Skeletal muscle tissue (tissue), 4 donors: ENCODE data around the gene CLDN7. TPM values are rescaled to one million over a fixed set of nuclear protein-coding genes. Genes with fewer than 3 reads are reported as not detected.

Experiments
- H3K27ac ChIP-seq: one replicate; pipeline ENCODE4 v1.7.0; 2013; ENCODE audit warnings: mild to moderate bottlenecking, low read depth, low read length, inconsistent platforms
- H3K27me3 ChIP-seq, 3 donors: one replicate each; pipeline ENCODE4 v1.7.0; 2013; ENCODE audit warnings: low read length in 3 of 3; ENCODE audit not compliant: control insufficient read depth in 3 of 3, insufficient read depth in 3 of 3
- H3K36me3 ChIP-seq, 3 donors: one replicate each; pipeline ENCODE4 v1.7.0; 2013; ENCODE audit warnings: low read length in 3 of 3; ENCODE audit not compliant: control insufficient read depth in 3 of 3, insufficient read depth in 3 of 3
- H3K4me1 ChIP-seq, 3 donors: one replicate each; pipeline ENCODE4 v1.7.0; 2013; ENCODE audit warnings: low read length in 3 of 3, mild to moderate bottlenecking in 3 of 3; ENCODE audit not compliant: control insufficient read depth in 3 of 3, insufficient read depth in 3 of 3
- H3K4me3 ChIP-seq, 3 donors: one replicate each; pipeline ENCODE4 v1.7.0; 2013; ENCODE audit warnings: low read length in 3 of 3
- H3K9ac ChIP-seq, 3 donors: one replicate each; pipeline ENCODE4 v1.7.0; 2013; ENCODE audit warnings: low read length in 3 of 3, mild to moderate bottlenecking in 3 of 3, moderate library complexity in 2 of 3, low read depth in 1 of 3
- H3K9me3 ChIP-seq, 3 donors: one replicate each; pipeline ENCODE4 v1.7.0; 2013; ENCODE audit warnings: low read length in 3 of 3; ENCODE audit not compliant: control insufficient read depth in 3 of 3
- total RNA-seq: library from RNA; depleted of rRNA; stranded (reverse); fragments of >200 nt; gene quantifications from one replicate; pipeline ENCODE4 v1.2.3, GENCODE V29; 2014
- donor health status: Osteomylitis.

The CLDN7 gene
- total RNA-seq, 1 donor from 2014 or later: not detected

- peak overlapping the region in 1 of 3 donors; percentile 96 for H3K9ac ChIP-seq
- no peaks in the 10 kb centered on the region for H3K27me3 ChIP-seq
- H3K9me3 ChIP-seq: no peaks in the 10 kb centered on the region
- H3K4me3 ChIP-seq: peak overlapping the region in 1 of 3 donors; percentile 29
- peaks cover 62 to 67% (median 64%) of the 10 kb centered on the region in 3 donors for H3K4me1 ChIP-seq
- peak overlapping the region; percentile 16 for H3K27ac ChIP-seq
- peaks cover 57 to 67% (median 64%) of the 10 kb centered on the region in 3 donors for H3K36me3 ChIP-seq
Measured at GRCh38 chr17:7222093-7222971, 39.9 kb downstream of the CLDN7 start.

GRCh38 chr17:7221278-7222092 is 40.8 kb downstream of the CLDN7 start:
- H3K27ac ChIP-seq: peak overlapping the region; percentile 95
- no peaks in the 10 kb centered on the region for H3K27me3 ChIP-seq
- peaks cover 67 to 69% (median 68%) of the 10 kb centered on the region in 3 donors for H3K4me1 ChIP-seq
- H3K4me3 ChIP-seq: peak overlapping the region; percentile 78 to 92 (median 86)
- peak overlapping the region; percentile 29 to 96 (median 92) for H3K9ac ChIP-seq
- H3K36me3 ChIP-seq: peaks cover 49 to 58% (median 55%) of the 10 kb centered on the region in 3 donors
- H3K9me3 ChIP-seq: no peaks in the 10 kb centered on the region

GRCh38 chr17:7220593-7221277 is 41.5 kb downstream of the CLDN7 start:
- Histone ChIP-seq H3K9me3 (no peaks in the 10 kb centered on the region), H3K4me1 (peaks cover 73 to 76% (median 75%) of the 10 kb centered on the region in 3 donors), H3K36me3 (peaks cover 45 to 52% (median 48%) of the 10 kb centered on the region in 3 donors), H3K4me3 (peak overlapping the region; percentile 78 to 92 (median 86)), H3K27me3 (no peaks in the 10 kb centered on the region), H3K27ac (peak overlapping the region; percentile 95), H3K9ac (peak overlapping the region; percentile 89 to 96 (median 92))

- H3K9ac ChIP-seq: peak within 1 kb of the TSS; percentile 89 to 96 (median 92)
- peaks cover 79 to 81% (median 80%) of the 10 kb centered on the region in 3 donors for H3K4me1 ChIP-seq
- peak within 1 kb of the TSS; percentile 95 for H3K27ac ChIP-seq
- no peaks in the 10 kb centered on the region for H3K9me3 ChIP-seq
- H3K36me3 ChIP-seq: peaks cover 38 to 46% (median 41%) of the 10 kb centered on the region in 3 donors
- H3K27me3 ChIP-seq: no peaks in the 10 kb centered on the region
- peak within 1 kb of the TSS; percentile 78 to 92 (median 86) for H3K4me3 ChIP-seq
Measured at GRCh38 chr17:7219812-7220592, 42.3 kb downstream of the CLDN7 start, which contains the start of the genes ACADVL and DLG4. Gene ACADVL (plus strand): TSS chr17:7219938. CDS start chr17:7219985, 47 bp downstream. Gene DLG4 (minus strand): TSS chr17:7219836.

- Histone ChIP-seq H3K4me3 (peak overlapping the region; percentile 78 to 92 (median 86)), H3K27me3 (no peaks in the 10 kb centered on the region), H3K9me3 (no peaks in the 10 kb centered on the region), H3K27ac (peak overlapping the region; percentile 95), H3K36me3 (peaks cover 33 to 41% (median 37%) of the 10 kb centered on the region in 3 donors), H3K4me1 (peaks cover 81 to 85% (median 81%) of the 10 kb centered on the region in 3 donors), H3K9ac (peak overlapping the region; percentile 89 to 96 (median 92))
Measured at GRCh38 chr17:7219229-7219811, 43.0 kb downstream of the CLDN7 start.

- Histone ChIP-seq H3K27me3 (peaks cover 0 to 3% (median 0%) of the 10 kb centered on the region in 3 donors), H3K4me1 (peaks cover 81 to 84% (median 81%) of the 10 kb centered on the region in 3 donors), H3K27ac (peak overlapping the region; percentile 95), H3K4me3 (peak overlapping the region in 2 of 3 donors; percentile 78 to 92), H3K9me3 (no peaks in the 10 kb centered on the region), H3K9ac (peak overlapping the region; percentile 89 to 96 (median 92)), H3K36me3 (peaks cover 27 to 35% (median 31%) of the 10 kb centered on the region in 3 donors)
Measured at GRCh38 chr17:7218758-7219157, 43.5 kb downstream of the CLDN7 start.

GRCh38 chr17:7218166-7218565 is 44.1 kb downstream of the CLDN7 start:
- Histone ChIP-seq H3K27me3 (peaks cover 0 to 6% (median 0%) of the 10 kb centered on the region in 3 donors), H3K4me3 (peak overlapping the region; percentile 55 to 73 (median 66)), H3K4me1 (peaks cover 78 to 79% (median 78%) of the 10 kb centered on the region in 3 donors), H3K9ac (peak overlapping the region; percentile 60 to 78 (median 72)), H3K9me3 (no peaks in the 10 kb centered on the region), H3K27ac (peak overlapping the region; percentile 28), H3K36me3 (peaks cover 21 to 29% (median 25%) of the 10 kb centered on the region in 3 donors)

GRCh38 chr17:7217113-7217987 is 44.9 kb downstream of the CLDN7 start:
- H3K27ac ChIP-seq: peak overlapping the region; percentile 28
- peak overlapping the region; percentile 60 to 78 (median 72) for H3K9ac ChIP-seq
- H3K4me3 ChIP-seq: peak overlapping the region; percentile 55 to 73 (median 66)
- H3K4me1 ChIP-seq: peaks cover 70 to 71% (median 70%) of the 10 kb centered on the region in 3 donors
- H3K9me3 ChIP-seq: no peaks in the 10 kb centered on the region
- peaks cover 14 to 21% (median 17%) of the 10 kb centered on the region in 3 donors for H3K36me3 ChIP-seq
- H3K27me3 ChIP-seq: peaks cover 0 to 6% (median 0%) of the 10 kb centered on the region in 3 donors
